ENCODE results near the gene GGTLC1.

Gene GGTLC1

GRCh38 chr20:23971310-23971709, 17.3 kb downstream of the GGTLC1 start:
- no peak overlapping the region for H3K4me3 ChIP-seq (ENCODE audit: low read length)
- no peak for DNase-seq (ENCODE audit: low read depth)
- TF ChIP-seq CTCF (conservative IDR thresholded peaks at IDR 0.05; ENCODE audit: low read depth, low read length): no peak

GRCh38 chr20:23970049-23970448, 18.5 kb downstream of the GGTLC1 start:
- no peak overlapping the region for H3K4me3 ChIP-seq (ENCODE audit: low read length)
- no peak for DNase-seq (ENCODE audit: low read depth)
- TF ChIP-seq CTCF (conservative IDR thresholded peaks at IDR 0.05; ENCODE audit: low read depth, low read length): no peak

DNA sequence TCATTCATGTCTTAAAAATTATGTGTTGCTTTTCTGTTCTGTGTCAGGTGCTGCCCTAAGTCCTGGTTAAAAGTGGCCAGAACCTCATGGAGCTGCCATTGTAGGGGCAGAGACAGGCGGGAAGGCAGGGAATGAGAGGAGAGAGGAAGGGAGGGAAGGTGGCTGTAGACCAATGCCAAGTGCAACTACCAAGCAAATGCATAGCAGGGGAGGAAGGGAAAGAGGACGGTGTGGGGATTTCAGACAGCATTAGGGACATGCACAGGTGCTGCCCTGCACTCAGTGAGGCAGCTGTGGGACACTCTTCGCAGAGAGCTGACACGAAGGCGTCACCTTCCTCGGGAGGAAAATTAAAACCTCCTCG, 21.0 kb downstream of the GGTLC1 start:
- no peak overlapping the region for H3K4me3 ChIP-seq (ENCODE audit: low read length)
- TF ChIP-seq CTCF (conservative IDR thresholded peaks at IDR 0.05; ENCODE audit: low read depth, low read length): no peak
- DNase-seq (ENCODE audit: low read depth): no peak

GRCh38 chr20:23966927-23967615, 21.5 kb downstream of the GGTLC1 start:
- no peak for TF ChIP-seq CTCF (conservative IDR thresholded peaks at IDR 0.05; ENCODE audit: low read depth, low read length)
- no peak overlapping the region for H3K4me3 ChIP-seq (ENCODE audit: low read length)
- DNase-seq (ENCODE audit: low read depth): no peak

- H3K4me3 ChIP-seq (ENCODE audit: low read length): no peak overlapping the region
- TF ChIP-seq CTCF (conservative IDR thresholded peaks at IDR 0.05; ENCODE audit: low read depth, low read length): no peak
- DNase-seq (ENCODE audit: low read depth): no peak
Measured at GRCh38 chr20:23966298-23966697, 22.3 kb downstream of the GGTLC1 start.

- DNase-seq (ENCODE audit: low read depth): no peak
- no peak for TF ChIP-seq CTCF (conservative IDR thresholded peaks at IDR 0.05; ENCODE audit: low read depth, low read length)
- no peak overlapping the region for H3K4me3 ChIP-seq (ENCODE audit: low read length)
Measured at GRCh38 chr20:23963941-23964340, 24.6 kb downstream of the GGTLC1 start.

- TF ChIP-seq CTCF (conservative IDR thresholded peaks at IDR 0.05; ENCODE audit: low read depth, low read length): no peak
- no peak overlapping the region for H3K4me3 ChIP-seq (ENCODE audit: low read length)
- DNase-seq (ENCODE audit: low read depth): no peak
Measured at GRCh38 chr20:23962272-23962671, 26.3 kb downstream of the GGTLC1 start.

Measured in retinal pigment epithelial cell (primary cell).